Esophagus muscularis mucosa (tissue), 4 donors: ENCODE data around the gene C20orf141. TPM values are rescaled to one million over a fixed set of nuclear protein-coding genes. Genes with fewer than 3 reads are reported as not detected.

Experiments used
- DNase-seq: peaks from one replicate; pipeline ENCODE4 v3.0.0-alpha.2; 2017; ENCODE audit errors: extremely low spot score
- H3K27ac ChIP-seq, 4 donors: fragments of 200-600 bp; sonication (generic); replicated peaks in 1 of 4; 1 replicate in 3 of 4; 2 replicates in 1 of 4; pipeline ENCODE4 v1.5.1; 2016 to 2019; ENCODE audit warnings: mild to moderate bottlenecking in 1 of 4
- H3K27me3 ChIP-seq, 4 donors: fragments of 200-600 bp; sonication (generic); one replicate each; pipeline versions ENCODE4 v1.5.1 to v1.6.0; 2016 to 2019
- H3K36me3 ChIP-seq, 4 donors: fragments of 200-600 bp; sonication (generic); one replicate each; pipeline ENCODE4 v1.5.1; 2016 to 2019
- H3K4me1 ChIP-seq, 4 donors: fragments of 200-600 bp; sonication (generic); one replicate each; pipeline ENCODE4 v1.5.1; 2016 to 2019
- H3K4me3 ChIP-seq, 4 donors: fragments of 200-600 bp; sonication (generic); 1 replicate in 2 of 4; 2 replicates in 2 of 4; pipeline ENCODE4 v1.5.1; 2016 to 2019; ENCODE audit warnings: mild to moderate bottlenecking in 4 of 4, moderate library complexity in 1 of 4
- H3K9me3 ChIP-seq, 4 donors: fragments of 200-600 bp; sonication (generic); 1 replicate in 3 of 4; 2 replicates in 1 of 4; pipeline ENCODE4 v1.5.1; 2016 to 2019
- EP300 ChIP-seq: sonication (generic); formaldehyde crosslinking; IDR thresholded peaks from one replicate; pipeline ENCODE4 v1.6.1; 2017; ENCODE audit warnings: antibody characterized with exemption
- POLR2A ChIP-seq: fragments of 450-650 bp; IDR thresholded peaks from one replicate; pipeline ENCODE4 v1.6.1; 2017; ENCODE audit warnings: antibody characterized with exemption, moderate library complexity, mild to moderate bottlenecking, low read depth
- POLR2AphosphoS5 ChIP-seq, 2 donors: sonication (generic); formaldehyde crosslinking; IDR thresholded peaks; one replicate each; pipeline ENCODE4 v1.6.1; 2017; ENCODE audit warnings: antibody characterized with exemption in 2 of 2
- WGBS: methylation state at CpG from one replicate; pipeline ENCODE4 v1.1.5; 2018; 5-methylcytosine and 5-hydroxymethylcytosine counted together
- intact Hi-C: fragments of 100-400 bp; cut with DNase I; formaldehyde crosslinking; loops from one replicate; pipeline ENCODE4 v1.15.1; 2023
- total RNA-seq, 4 donors: library from RNA; depleted of rRNA; stranded (reverse); fragments of >200 nt; gene quantifications; one replicate each; pipeline versions ENCODE4 v1.1.0 to v1.2.1, GENCODE V29; 2016
- TF ChIP-seq, protein P1 (sequence below), 3 experiments: fragments of 200-600 bp in 2 of 3; fragments of 450-650 bp in 1 of 3; sonication (generic) in 2 of 3; IDR thresholded peaks; one replicate each; pipeline ENCODE4 v1.5.1; 2017 to 2019; ENCODE audit warnings: antibody characterized with exemption in 3 of 3, mild to moderate bottlenecking in 2 of 3, moderate library complexity in 1 of 3

C20orf141 gene
- total RNA-seq, 4 donors from 2014 or later = not detected

DNA sequence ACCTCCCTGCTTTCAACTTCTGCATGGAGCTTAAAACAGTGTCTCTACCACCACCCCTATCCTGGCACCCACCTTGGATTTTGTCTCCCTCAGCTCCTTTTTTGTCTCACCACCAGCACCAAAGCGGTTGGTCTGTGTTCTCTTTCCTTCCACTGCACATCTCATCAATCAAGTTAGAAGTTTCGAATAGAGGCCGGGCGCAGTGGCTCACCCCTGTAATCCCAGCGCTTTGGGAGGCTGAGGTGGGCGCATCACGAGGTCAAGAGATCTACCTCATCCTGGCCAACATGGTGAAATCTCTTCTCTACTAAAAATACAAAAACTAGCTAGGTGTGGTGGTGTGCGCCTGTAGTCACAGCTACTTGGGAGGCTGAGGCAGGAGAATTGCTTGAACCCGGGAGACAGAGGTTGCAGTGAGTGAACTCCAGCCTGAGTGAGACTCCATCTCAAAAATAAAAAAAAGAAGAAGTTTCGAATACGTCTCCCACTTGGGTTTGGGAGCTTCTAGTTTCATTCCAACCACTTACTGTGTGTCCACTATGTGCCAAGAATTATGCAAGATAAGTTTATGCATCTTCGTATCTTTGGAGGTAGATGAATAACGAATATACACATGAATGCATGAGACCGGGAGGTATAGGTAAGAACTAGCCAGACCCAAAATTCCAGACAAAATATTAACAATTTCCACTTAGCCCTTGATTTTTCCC lies 19.8 kb downstream of the C20orf141 start:
- no peak for TF ChIP-seq POLR2AphosphoS5 (IDR thresholded peaks at IDR 0.05)
- intact Hi-C loops = no loop called here
- H3K27ac ChIP-seq = no peak overlapping the region

DNA sequence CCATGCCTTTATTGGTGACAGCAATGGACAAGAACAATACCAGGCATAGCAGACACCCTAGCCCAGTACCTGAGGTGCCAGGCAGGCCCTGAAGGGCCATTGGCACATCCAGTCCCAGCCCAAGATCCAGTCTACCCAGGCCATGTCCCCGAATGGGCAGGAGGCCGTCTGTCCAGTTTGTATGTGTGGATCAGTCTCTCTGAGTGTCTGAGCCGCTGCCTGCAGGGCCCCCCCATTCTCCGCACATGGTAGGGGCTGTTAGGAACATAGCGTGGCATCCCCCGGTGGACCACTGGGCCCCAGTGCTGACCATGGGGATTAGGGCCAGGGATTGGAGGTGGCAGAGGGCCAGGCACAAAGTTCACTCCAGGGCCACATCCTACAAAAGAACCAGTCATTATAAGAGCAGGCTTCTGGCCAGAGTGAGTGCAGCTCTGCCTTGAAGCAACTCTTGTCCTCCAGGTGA lies 20.6 kb downstream of the C20orf141 start:
- WGBS = 81% methylated on average over 3 of the region's 6 CpGs
- Histone ChIP-seq H3K27me3 (peaks cover 0 to 2% (median 0%) of the 10 kb centered on the region in 4 donors), H3K4me1 (peaks cover 6 to 16% (median 13%) of the 10 kb centered on the region in 4 donors), H3K36me3 (peaks cover 0 to 30% (median 19%) of the 10 kb centered on the region in 4 donors), H3K9me3 (no peaks in the 10 kb centered on the region), H3K27ac (no peak overlapping the region), H3K4me3 (no peak overlapping the region)
- no peak for DNase-seq
- intact Hi-C loops = no loop called here
- no peak for TF ChIP-seq EP300
- TF ChIP-seq POLR2A = no peak
- TF ChIP-seq POLR2AphosphoS5 (IDR thresholded peaks at IDR 0.05) = no peak
- TF ChIP-seq, protein P1, sequence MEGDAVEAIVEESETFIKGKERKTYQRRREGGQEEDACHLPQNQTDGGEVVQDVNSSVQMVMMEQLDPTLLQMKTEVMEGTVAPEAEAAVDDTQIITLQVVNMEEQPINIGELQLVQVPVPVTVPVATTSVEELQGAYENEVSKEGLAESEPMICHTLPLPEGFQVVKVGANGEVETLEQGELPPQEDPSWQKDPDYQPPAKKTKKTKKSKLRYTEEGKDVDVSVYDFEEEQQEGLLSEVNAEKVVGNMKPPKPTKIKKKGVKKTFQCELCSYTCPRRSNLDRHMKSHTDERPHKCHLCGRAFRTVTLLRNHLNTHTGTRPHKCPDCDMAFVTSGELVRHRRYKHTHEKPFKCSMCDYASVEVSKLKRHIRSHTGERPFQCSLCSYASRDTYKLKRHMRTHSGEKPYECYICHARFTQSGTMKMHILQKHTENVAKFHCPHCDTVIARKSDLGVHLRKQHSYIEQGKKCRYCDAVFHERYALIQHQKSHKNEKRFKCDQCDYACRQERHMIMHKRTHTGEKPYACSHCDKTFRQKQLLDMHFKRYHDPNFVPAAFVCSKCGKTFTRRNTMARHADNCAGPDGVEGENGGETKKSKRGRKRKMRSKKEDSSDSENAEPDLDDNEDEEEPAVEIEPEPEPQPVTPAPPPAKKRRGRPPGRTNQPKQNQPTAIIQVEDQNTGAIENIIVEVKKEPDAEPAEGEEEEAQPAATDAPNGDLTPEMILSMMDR (IDR thresholded peaks at IDR 0.05) = no peak

More for the DNA sequence above, 19.8 kb downstream of the C20orf141 start:
- DNase-seq = no peak
- 93% methylated on average over 14 of the region's 14 CpGs for WGBS
- Histone ChIP-seq H3K27me3 (peaks cover 0 to 5% (median 0%) of the 10 kb centered on the region in 4 donors), H3K4me3 (no peak overlapping the region), H3K9me3 (no peaks in the 10 kb centered on the region), H3K4me1 (peaks cover 0 to 8% (median 5%) of the 10 kb centered on the region in 4 donors), H3K36me3 (peaks cover 0 to 30% (median 19%) of the 10 kb centered on the region in 4 donors)

DNA sequence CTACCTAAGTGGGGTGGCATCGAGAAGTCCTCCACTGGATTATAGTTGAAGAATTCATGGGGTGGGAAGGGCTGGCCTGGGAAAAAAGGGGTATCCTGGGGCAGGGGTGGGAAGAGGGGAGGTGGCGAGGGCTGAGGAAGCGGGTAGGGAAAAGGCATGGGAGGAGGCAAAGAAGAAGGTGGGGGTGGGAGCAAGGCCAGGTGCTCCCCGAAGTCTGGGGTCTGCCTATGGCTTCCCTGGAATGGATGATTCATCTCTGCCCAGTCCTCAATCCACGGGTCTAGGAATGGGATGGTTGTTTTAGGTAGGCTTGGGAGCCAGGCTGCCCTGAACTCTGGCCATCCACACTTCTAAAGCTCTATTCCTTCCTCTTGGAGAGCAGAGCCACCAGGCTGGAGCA lies 21.2 kb downstream of the C20orf141 start:
- Histone ChIP-seq H3K4me1 (peaks cover 6 to 16% (median 13%) of the 10 kb centered on the region in 4 donors), H3K9me3 (no peaks in the 10 kb centered on the region), H3K27ac (no peak overlapping the region), H3K4me3 (no peak overlapping the region), H3K27me3 (no peaks in the 10 kb centered on the region), H3K36me3 (peaks cover 0 to 30% (median 19%) of the 10 kb centered on the region in 4 donors)
- no peak for DNase-seq
- TF ChIP-seq, protein P1 (IDR thresholded peaks at IDR 0.05) = no peak
- TF ChIP-seq POLR2A (no peak), POLR2AphosphoS5 (IDR thresholded peaks at IDR 0.05) (no peak), EP300 (no peak)
- intact Hi-C loops = no loop called here
- 85% methylated on average over 5 of the region's 5 CpGs for WGBS

DNA sequence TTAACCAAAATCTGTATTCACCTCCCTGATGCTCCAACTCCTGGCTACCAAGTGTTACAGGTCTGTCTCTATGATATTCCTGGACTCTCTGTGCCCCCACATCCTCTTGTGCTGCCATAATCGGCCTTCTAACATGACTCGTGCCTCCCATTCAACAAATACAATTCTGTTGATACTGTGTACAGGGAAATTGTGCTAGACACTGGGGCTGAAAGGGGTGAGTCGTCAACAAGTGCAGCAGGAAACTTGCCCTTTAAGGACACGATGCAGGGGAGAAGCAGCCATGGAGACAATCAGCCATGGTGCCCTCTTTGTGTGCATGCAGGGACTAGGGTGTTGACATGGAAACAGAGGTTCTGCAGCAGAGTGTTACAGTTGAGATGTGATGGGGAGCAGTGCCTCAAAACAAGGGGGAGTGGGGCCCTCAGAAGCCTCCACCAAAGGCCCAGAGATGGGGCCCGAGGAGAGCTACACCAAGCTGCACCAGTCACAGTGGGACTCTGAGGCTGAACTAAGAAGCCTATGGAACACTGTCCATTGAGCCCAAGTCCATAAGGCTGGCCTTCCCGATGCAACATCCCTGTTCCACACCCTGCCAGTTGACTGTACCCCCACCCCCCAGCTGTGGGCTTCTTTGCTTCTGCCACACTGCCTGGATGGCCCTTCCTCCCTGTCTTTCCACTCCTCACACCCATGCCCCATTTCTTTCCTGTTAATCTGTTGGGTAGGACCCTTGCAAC lies 22.6 kb downstream of the C20orf141 start:
- intact Hi-C loops = no loop called here
- WGBS = 85% methylated on average over 6 of the region's 6 CpGs
- H3K36me3 ChIP-seq = peaks cover 0 to 30% (median 19%) of the 10 kb centered on the region in 4 donors
- no peaks in the 10 kb centered on the region for H3K9me3 ChIP-seq
- H3K4me3 ChIP-seq = no peak overlapping the region
- H3K27me3 ChIP-seq = no peaks in the 10 kb centered on the region
- peaks cover 15 to 29% (median 25%) of the 10 kb centered on the region in 4 donors for H3K4me1 ChIP-seq
- TF ChIP-seq POLR2AphosphoS5 (IDR thresholded peaks at IDR 0.05) = no peak
- TF ChIP-seq, protein P1 (IDR thresholded peaks at IDR 0.05) = no peak
- TF ChIP-seq POLR2A = no peak
- no peak for TF ChIP-seq EP300
- H3K27ac ChIP-seq = no peak overlapping the region
- no peak for DNase-seq

DNA sequence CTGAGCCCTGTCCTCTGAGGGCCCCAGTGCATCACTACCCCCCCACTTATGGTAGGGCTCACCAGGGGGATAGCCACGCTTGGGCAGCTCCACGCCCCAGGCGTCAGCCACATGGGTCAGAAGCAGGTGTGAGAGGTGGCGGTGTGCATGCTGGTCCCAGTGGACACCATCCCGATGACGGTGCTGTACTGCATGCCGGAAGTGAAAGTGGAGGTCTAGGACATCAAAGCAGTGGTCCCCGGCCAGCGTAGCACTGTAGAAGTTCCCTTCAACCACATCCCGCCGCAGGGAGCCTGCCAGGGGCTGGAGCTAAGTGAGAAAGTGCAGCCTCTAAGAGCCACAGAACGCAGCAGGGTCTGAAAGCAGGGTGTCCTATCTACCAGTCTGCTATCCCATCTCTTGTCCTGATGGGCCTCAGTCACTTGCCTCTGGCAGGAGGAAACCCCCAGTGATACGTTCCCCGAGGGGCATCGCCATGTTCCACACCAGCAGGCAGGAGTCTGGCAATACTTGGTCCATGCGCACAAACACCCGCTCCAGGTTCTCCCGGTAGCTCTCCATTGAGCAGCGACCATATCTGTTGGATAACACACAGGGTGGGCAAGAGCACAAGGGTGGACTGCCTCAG lies 23.5 kb downstream of the C20orf141 start:
- Histone ChIP-seq H3K27ac (no peak overlapping the region), H3K27me3 (no peaks in the 10 kb centered on the region), H3K36me3 (peaks cover 0 to 30% (median 19%) of the 10 kb centered on the region in 4 donors), H3K4me3 (no peak overlapping the region), H3K9me3 (no peaks in the 10 kb centered on the region), H3K4me1 (peaks cover 15 to 29% (median 25%) of the 10 kb centered on the region in 4 donors)
- DNase-seq = no peak
- intact Hi-C loops = no loop called here
- TF ChIP-seq EP300 (no peak), POLR2AphosphoS5 (IDR thresholded peaks at IDR 0.05) (no peak)
- TF ChIP-seq, protein P1 (IDR thresholded peaks at IDR 0.05) = no peak
- WGBS = 95% methylated on average over 18 of the region's 19 CpGs
